Measurements from ENCODE around the gene RASGRP4.

DNA sequence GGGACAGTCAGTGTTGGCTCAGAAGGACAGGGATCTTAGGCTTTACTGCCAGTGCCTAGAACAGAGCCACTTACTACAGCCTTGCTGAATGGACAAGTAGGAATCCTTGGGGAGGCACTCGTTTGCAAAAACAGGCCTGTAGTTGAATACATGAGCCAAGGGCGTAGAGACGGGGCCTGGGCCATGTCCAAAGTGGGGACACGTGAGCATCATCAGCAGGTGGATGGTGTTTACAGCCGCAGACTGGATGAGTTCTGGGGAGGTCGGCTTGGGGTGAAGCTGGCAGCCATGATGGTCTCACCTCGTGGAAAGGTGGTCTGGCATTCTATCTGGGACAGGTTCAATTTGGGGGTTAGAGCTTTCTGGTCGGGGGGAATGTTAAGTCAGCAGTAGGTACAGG is 25.0 kb upstream of the RASGRP4 start:
- TF ChIP-seq, protein P1, sequence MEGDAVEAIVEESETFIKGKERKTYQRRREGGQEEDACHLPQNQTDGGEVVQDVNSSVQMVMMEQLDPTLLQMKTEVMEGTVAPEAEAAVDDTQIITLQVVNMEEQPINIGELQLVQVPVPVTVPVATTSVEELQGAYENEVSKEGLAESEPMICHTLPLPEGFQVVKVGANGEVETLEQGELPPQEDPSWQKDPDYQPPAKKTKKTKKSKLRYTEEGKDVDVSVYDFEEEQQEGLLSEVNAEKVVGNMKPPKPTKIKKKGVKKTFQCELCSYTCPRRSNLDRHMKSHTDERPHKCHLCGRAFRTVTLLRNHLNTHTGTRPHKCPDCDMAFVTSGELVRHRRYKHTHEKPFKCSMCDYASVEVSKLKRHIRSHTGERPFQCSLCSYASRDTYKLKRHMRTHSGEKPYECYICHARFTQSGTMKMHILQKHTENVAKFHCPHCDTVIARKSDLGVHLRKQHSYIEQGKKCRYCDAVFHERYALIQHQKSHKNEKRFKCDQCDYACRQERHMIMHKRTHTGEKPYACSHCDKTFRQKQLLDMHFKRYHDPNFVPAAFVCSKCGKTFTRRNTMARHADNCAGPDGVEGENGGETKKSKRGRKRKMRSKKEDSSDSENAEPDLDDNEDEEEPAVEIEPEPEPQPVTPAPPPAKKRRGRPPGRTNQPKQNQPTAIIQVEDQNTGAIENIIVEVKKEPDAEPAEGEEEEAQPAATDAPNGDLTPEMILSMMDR (IDR thresholded peaks at IDR 0.05; ENCODE audit: insufficient read depth, low read depth, low read length): no peak
- no peak for TF ChIP-seq EZH2 (IDR thresholded peaks at IDR 0.05; ENCODE audit: insufficient read depth, low read length)
